GM12892 (cell line): ENCODE results near the gene ZFP69.

ENCODE experiments used
- POLR2A ChIP-seq: IDR thresholded peaks from 2 replicates; pipeline ENCODE4 v1.6.1; 2011; ENCODE audit warnings: low read depth, low read length, control low read depth
- POLR2AphosphoS5 ChIP-seq: IDR thresholded peaks from 2 replicates; pipeline ENCODE4 v1.6.1; 2011; ENCODE audit warnings: low read depth, low read length, control low read depth
- TAF1 ChIP-seq: IDR thresholded peaks from 2 replicates; pipeline ENCODE4 v1.6.1; 2011; ENCODE audit warnings: low read depth, mild to moderate bottlenecking, control low read depth, low read length, borderline replicate concordance

GRCh38 chr1:40451238-40451585 lies 25.9 kb upstream of the ZFP69 start:
- TF ChIP-seq POLR2AphosphoS5 (no peak), POLR2A (no peak), TAF1 (no peak)
